Measurements from ENCODE around the gene PHKB. TPM values are rescaled to one million over a fixed set of nuclear protein-coding genes. Genes with fewer than 3 reads are reported as not detected.

The PHKB gene
- total and polyA plus RNA-seq, 2 of the 8 experiments (the other 6 are each of a cell fraction or from before 2014, with no cell fraction given), result 18.6 to 38.3 TPM

DNA sequence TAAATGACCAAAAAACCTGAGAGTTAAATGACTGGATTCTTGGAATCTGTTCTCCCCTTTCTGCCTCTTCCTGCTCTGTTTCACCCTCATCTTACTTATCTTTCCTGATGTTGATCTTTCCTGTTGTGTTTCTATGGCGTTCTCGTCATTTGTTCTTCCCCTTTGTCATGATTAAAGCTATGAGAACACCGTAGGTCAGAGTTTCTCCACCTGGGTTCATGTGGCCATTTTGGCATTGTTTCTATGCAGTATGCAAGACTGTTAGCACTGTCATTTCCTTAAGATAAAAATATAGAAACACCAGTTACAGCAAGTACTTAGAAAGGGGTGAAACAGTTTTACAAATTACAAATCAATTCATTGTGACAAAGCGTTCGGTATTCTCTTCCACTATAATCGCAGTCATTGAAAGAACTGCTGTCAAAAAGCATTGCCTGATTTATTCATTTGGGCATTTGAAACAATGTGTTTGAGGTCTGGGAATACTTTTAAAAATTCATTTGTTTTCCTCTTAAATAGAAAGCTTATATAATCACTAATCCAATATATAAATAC is 166.0 kb downstream of the PHKB start:
- ChIA-PET CTCF (ENCODE audit: partially characterized antibody) (no interaction called here), POLR2A (ENCODE audit: partially characterized antibody) (no interaction called here)
- Histone ChIP-seq H3K79me1 (ENCODE audit: low read depth, low read length) (no peaks in the 10 kb centered on the region), H2BK5ac (ENCODE audit: low read depth, low read length) (no peak overlapping the region), H4K5ac (ENCODE audit: insufficient read length, low read depth, low read length) (no peak overlapping the region), H3K9ac (replicated peaks in 1 of 4; ENCODE audit: extremely low read depth in 1 of 4, low read depth in 3 of 4, low read length in 3 of 4) (no peak overlapping the region), H3K79me2 (ENCODE audit: control insufficient read depth in 1 of 2, insufficient read depth in 2 of 2, low read length in 2 of 2) (no peaks in the 10 kb centered on the region), H3K4ac (replicated peaks; ENCODE audit: insufficient read length, low read depth, low read length) (no peak overlapping the region), H2BK20ac (ENCODE audit: low read length) (no peak overlapping the region), H2BK12ac (ENCODE audit: low read depth, low read length) (no peak overlapping the region), H3K14ac (ENCODE audit: insufficient read length) (no peak overlapping the region), H2AK5ac (ENCODE audit: low read depth, low read length) (no peak overlapping the region), H3K4me2 (ENCODE audit: insufficient read depth in 1 of 2, low read depth in 2 of 2, low read length in 2 of 2) (no peak overlapping the region), H3K4me3 (ENCODE audit: extremely low read depth in 1 of 4, insufficient read depth in 2 of 4, low read depth in 3 of 4, low read length in 4 of 4) (no peak overlapping the region), H3K23ac (ENCODE audit: insufficient read length) (no peak overlapping the region), H2BK120ac (replicated peaks; ENCODE audit: low read depth, low read length) (no peak overlapping the region), H3K27me3 (replicated peaks in 1 of 4; ENCODE audit: control insufficient read depth in 3 of 4, extremely low read depth in 1 of 4, insufficient read depth in 3 of 4, low read length in 3 of 4) (no peaks in the 10 kb centered on the region), H4K20me1 (replicated peaks in 1 of 2; ENCODE audit: control insufficient read depth in 1 of 2, insufficient read depth in 2 of 2, low read length in 2 of 2) (no peaks in the 10 kb centered on the region), H3K56ac (replicated peaks; ENCODE audit: insufficient read length, low read depth, low read length) (no peak overlapping the region), H2BK15ac (ENCODE audit: low read length) (no peak overlapping the region), H3K27ac (ENCODE audit: low read depth, low read length) (no peak overlapping the region), H3K4me1 (replicated peaks in 1 of 4; ENCODE audit: control insufficient read depth in 3 of 4, insufficient read depth in 4 of 4, low read length in 3 of 4) (peaks cover 0 to 6% (median 0%) of the 10 kb centered on the region in 4 experiments; a peak in 1 of 7 replicates), H3K9me3 (ENCODE audit: insufficient read depth in 2 of 2, low read depth in 1 of 2, low read length in 1 of 2) (no peaks in the 10 kb centered on the region), H4K8ac (ENCODE audit: extremely low read depth, insufficient read depth, low read length) (no peak overlapping the region), H2AFZ (ENCODE audit: low read length) (no peak overlapping the region), H4K91ac (replicated peaks; ENCODE audit: insufficient read length, low read length) (no peak overlapping the region), H3K36me3 (ENCODE audit: control insufficient read depth in 2 of 4, insufficient read depth in 4 of 4, low read length in 3 of 4) (no peaks in the 10 kb centered on the region), H3K18ac (ENCODE audit: extremely low read depth, low read length) (no peak overlapping the region), H3K23me2 (ENCODE audit: low read depth, low read length) (no peaks in the 10 kb centered on the region)
- DNase-seq (ENCODE audit: low read depth in 1 of 2, low spot score in 2 of 2) (no peak), FAIRE-seq (peak; percentile 45)
- TF ChIP-seq, protein P1, sequence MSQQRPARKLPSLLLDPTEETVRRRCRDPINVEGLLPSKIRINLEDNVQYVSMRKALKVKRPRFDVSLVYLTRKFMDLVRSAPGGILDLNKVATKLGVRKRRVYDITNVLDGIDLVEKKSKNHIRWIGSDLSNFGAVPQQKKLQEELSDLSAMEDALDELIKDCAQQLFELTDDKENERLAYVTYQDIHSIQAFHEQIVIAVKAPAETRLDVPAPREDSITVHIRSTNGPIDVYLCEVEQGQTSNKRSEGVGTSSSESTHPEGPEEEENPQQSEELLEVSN (IDR thresholded peaks at IDR 0.05), result no peak
- 83% methylated on average over 6 of the region's 6 CpGs; no CpG with 5 or more reads in 1 of the 2 experiments for WGBS, 2 experiments (ENCODE audit: extremely low coverage in 1 of 2, insufficient coverage in 1 of 2, insufficient read length in 1 of 2, insufficient replicate concordance in 2 of 2, low coverage in 1 of 2, low lambda C conversion rate in 2 of 2, missing lambda C conversion rate in 1 of 2)

All from H1 (cell line).